SK-N-SH (cell line): ENCODE measurements around the gene CIB4.

ENCODE experiments used
- CHD2 ChIP-seq: fragments of 150-350 bp; IDR thresholded peaks from 2 replicates; pipeline ENCODE4 v1.6.1; 2018; ENCODE audit warnings: low read length; ENCODE audit not compliant: partially characterized antibody
- CTCF ChIP-seq: fragments of 200-600 bp; sonication (generic); IDR thresholded peaks from 2 replicates; pipeline ENCODE4 v1.6.1; 2017; ENCODE audit warnings: antibody characterized with exemption, mild to moderate bottlenecking, moderate library complexity
- EP300 ChIP-seq, 2 experiments: IDR thresholded peaks; 2 replicates each; pipeline versions ENCODE4 v1.4.0 to v1.6.1; 2012; ENCODE audit warnings: borderline replicate concordance in 1 of 2, low read depth in 1 of 2, low read length in 1 of 2
- EZH2phosphoT487 ChIP-seq: fragments of 200-600 bp; sonication (generic); IDR thresholded peaks from 2 replicates; pipeline ENCODE4 v1.6.1; 2017; ENCODE audit warnings: low read depth, mixed run types, mild to moderate bottlenecking, antibody characterized with exemption, moderate library complexity, borderline replicate concordance
- GABPA ChIP-seq: IDR thresholded peaks from 2 replicates; pipeline ENCODE4 v1.4.0; 2012; ENCODE audit warnings: low read depth, mild to moderate bottlenecking
- GATA2 ChIP-seq: sonication (generic); formaldehyde crosslinking; IDR thresholded peaks from 2 replicates; pipeline ENCODE4 v1.5.0; 2020; ENCODE audit warnings: mild to moderate bottlenecking, missing genetic modification reagents
- JUND ChIP-seq: IDR thresholded peaks from 2 replicates; pipeline ENCODE4 v1.4.0; 2012
- NFIC ChIP-seq: IDR thresholded peaks from 2 replicates; pipeline ENCODE4 v1.4.0; 2012; ENCODE audit warnings: borderline replicate concordance
- POLR2AphosphoS5 ChIP-seq: IDR thresholded peaks from 2 replicates; pipeline ENCODE4 v1.6.1; 2012; ENCODE audit warnings: low read depth, low read length
- REST ChIP-seq: IDR thresholded peaks from 2 replicates; pipeline ENCODE4 v1.6.1; 2012; ENCODE audit warnings: mild to moderate bottlenecking, low read depth, low read length, moderate library complexity
- TCF12 ChIP-seq: IDR thresholded peaks from 2 replicates; pipeline ENCODE4 v1.4.0; 2012
- YY1 ChIP-seq: IDR thresholded peaks from 2 replicates; pipeline ENCODE4 v1.4.0; 2012; ENCODE audit warnings: low read depth, mild to moderate bottlenecking
- ZBTB33 ChIP-seq: IDR thresholded peaks from 2 replicates; pipeline ENCODE4 v1.4.0; 2012; ENCODE audit warnings: low read depth, borderline replicate concordance

- TF ChIP-seq ZBTB33: no peak
- TF ChIP-seq CHD2: no peak
- no peak for TF ChIP-seq NFIC
- TF ChIP-seq EZH2phosphoT487: no peak
- TF ChIP-seq TCF12: no peak
- no peak for TF ChIP-seq CTCF
- no peak for TF ChIP-seq GATA2
- TF ChIP-seq JUND: no peak
- no peak for TF ChIP-seq YY1
- TF ChIP-seq EP300 (IDR thresholded peaks at IDR 0.05; ENCODE audit: borderline replicate concordance in 1 of 2, low read depth in 1 of 2, low read length in 1 of 2): no peak
- no peak for TF ChIP-seq REST
- TF ChIP-seq GABPA: no peak
- TF ChIP-seq POLR2AphosphoS5: no peak
These were observed 38.6 kb downstream of the CIB4 start for GRCh38 chr2:26602575-26602974.
